WTC11 (cell line): ENCODE results near the gene PRKAR1B. TPM values are rescaled to one million over a fixed set of nuclear protein-coding genes. Genes with fewer than 3 reads are reported as not detected.

Experiments
- ATAC-seq: fragments of 200-7000 bp; cut with Tn5 transposase; 2 replicates; pipeline ENCODE4 v1.10.0; 2021; ENCODE audit warnings: mild to moderate bottlenecking, moderate library complexity
- CTCF ChIA-PET: fragments of 300-600 bp; sonication (Branson Sonifier 250); formaldehyde crosslinking; loops from one replicate; lab custom pipeline; 2021; ENCODE audit warnings: antibody characterized with exemption; lab: Charles Lee
- POLR2A ChIA-PET: fragments of 350-600 bp; sonication (Branson Sonifier 250); formaldehyde crosslinking; loops from one replicate; lab custom pipeline; 2021; ENCODE audit warnings: antibody characterized with exemption; lab: Charles Lee
- DNase-seq: peaks from one replicate; pipeline ENCODE4 v3.0.0; 2021; ENCODE audit warnings: low spot score
- H3K27ac Mint-ChIP-seq: 2 replicates; pipeline ENCODE4 v1.8.0; 2021; ENCODE audit warnings: mixed read lengths
- H3K27me3 Mint-ChIP-seq: 2 replicates; pipeline ENCODE4 v1.8.0; 2021; ENCODE audit warnings: low read depth, mild to moderate bottlenecking, moderate library complexity, mixed read lengths
- H3K36me3 Mint-ChIP-seq: 2 replicates; pipeline ENCODE4 v1.8.0; 2021; ENCODE audit warnings: mixed read lengths
- H3K4me1 Mint-ChIP-seq: 2 replicates; pipeline ENCODE4 v1.8.0; 2022; ENCODE audit warnings: mixed read lengths
- H3K4me3 Mint-ChIP-seq: 2 replicates; pipeline ENCODE4 v1.8.0; 2021; ENCODE audit warnings: mild to moderate bottlenecking, moderate library complexity, mixed read lengths
- H3K9me3 Mint-ChIP-seq: 2 replicates; pipeline ENCODE4 v1.8.0; 2021; ENCODE audit warnings: mixed read lengths
- ARID4B ChIP-seq: sonication (generic); formaldehyde crosslinking; IDR thresholded peaks from 2 replicates; pipeline ENCODE4 v1.8.0; 2023; ENCODE audit warnings: missing genetic modification reagents, mild to moderate bottlenecking, borderline replicate concordance
- CDX4 ChIP-seq: fragments of 250-450 bp; sonication (Bioruptor Pico); IDR thresholded peaks from 2 replicates; pipeline ENCODE4 v1.9.0; 2021; ENCODE audit warnings: moderate library complexity, mild to moderate bottlenecking, inconsistent platforms, borderline replicate concordance
- ESRRA ChIP-seq: sonication (generic); formaldehyde crosslinking; IDR thresholded peaks from 2 replicates; pipeline ENCODE4 v1.8.1; 2022; ENCODE audit warnings: mild to moderate bottlenecking, missing genetic modification reagents, borderline replicate concordance
- GABPB1 ChIP-seq: sonication (generic); formaldehyde crosslinking; IDR thresholded peaks from 2 replicates; pipeline ENCODE4 v1.8.1; 2023; ENCODE audit warnings: mild to moderate bottlenecking, missing genetic modification reagents
- KAT7 ChIP-seq: sonication (generic); formaldehyde crosslinking; IDR thresholded peaks from 2 replicates; pipeline ENCODE4 v1.8.1; 2023; ENCODE audit warnings: missing genetic modification reagents, mild to moderate bottlenecking, borderline replicate concordance
- MLX ChIP-seq: sonication (generic); formaldehyde crosslinking; IDR thresholded peaks from 2 replicates; pipeline ENCODE4 v1.8.1; 2023; ENCODE audit warnings: mild to moderate bottlenecking, missing genetic modification reagents, moderate library complexity
- NFYB ChIP-seq: sonication (generic); formaldehyde crosslinking; conservative IDR thresholded peaks from 2 replicates; pipeline ENCODE4 v1.8.0; 2022; ENCODE audit warnings: low read depth, missing genetic modification reagents
- SMAD3 ChIP-seq: sonication (generic); formaldehyde crosslinking; IDR thresholded peaks from 2 replicates; pipeline ENCODE4 v1.8.0; 2022; ENCODE audit warnings: missing genetic modification reagents, mild to moderate bottlenecking, borderline replicate concordance
- SMAD4 ChIP-seq: sonication (generic); formaldehyde crosslinking; IDR thresholded peaks from 2 replicates; pipeline ENCODE4 v1.8.0; 2022; ENCODE audit warnings: mild to moderate bottlenecking, missing genetic modification reagents
- SP1 ChIP-seq: sonication (generic); formaldehyde crosslinking; conservative IDR thresholded peaks from 2 replicates; pipeline ENCODE4 v1.8.1; 2022; ENCODE audit warnings: missing genetic modification reagents
- TCF7 ChIP-seq: sonication (generic); formaldehyde crosslinking; IDR thresholded peaks from 2 replicates; pipeline ENCODE4 v1.8.0; 2022; ENCODE audit warnings: mild to moderate bottlenecking, low read depth, missing genetic modification reagents, moderate library complexity
- TEAD4 ChIP-seq: sonication (generic); formaldehyde crosslinking; IDR thresholded peaks from 2 replicates; pipeline ENCODE4 v1.8.0; 2022; ENCODE audit warnings: mild to moderate bottlenecking, missing genetic modification reagents
- USF1 ChIP-seq: sonication (generic); formaldehyde crosslinking; IDR thresholded peaks from 2 replicates; pipeline ENCODE4 v1.8.0; 2022; ENCODE audit warnings: mild to moderate bottlenecking, missing genetic modification reagents
- ZNF121 ChIP-seq: sonication (generic); formaldehyde crosslinking; IDR thresholded peaks from 2 replicates; pipeline ENCODE4 v1.8.0; 2023; ENCODE audit warnings: missing genetic modification reagents
- ZNF138 ChIP-seq: sonication (generic); formaldehyde crosslinking; conservative IDR thresholded peaks from 2 replicates; pipeline ENCODE4 v1.8.1; 2022; ENCODE audit warnings: mild to moderate bottlenecking, moderate library complexity, missing genetic modification reagents
- ZNF281 ChIP-seq: sonication (generic); formaldehyde crosslinking; IDR thresholded peaks from 2 replicates; pipeline ENCODE4 v1.8.0; 2023; ENCODE audit warnings: mild to moderate bottlenecking, missing genetic modification reagents
- ZNF512 ChIP-seq: sonication (generic); formaldehyde crosslinking; IDR thresholded peaks from 2 replicates; pipeline ENCODE4 v1.8.1; 2022; ENCODE audit warnings: missing genetic modification reagents, borderline replicate concordance
- ZNF532 ChIP-seq: fragments of 250-450 bp; sonication (Bioruptor Pico); IDR thresholded peaks from 2 replicates; pipeline ENCODE4 v1.9.0; 2021; ENCODE audit warnings: mild to moderate bottlenecking, borderline replicate concordance
- total RNA-seq: library from RNA; stranded (reverse); gene quantifications from 3 replicates; pipeline ENCODE4 v1.2.3, GENCODE V29; 2021

The PRKAR1B gene
- total RNA-seq, 1 experiment from 2014 or later, result 43.6 TPM

GRCh38 chr7:756231-756927, 29.3 kb upstream of the PRKAR1B start:
- H3K4me1 Mint-ChIP-seq, result no peaks in the 10 kb centered on the region
- ChIA-PET CTCF (no interaction called here), POLR2A (no interaction called here)
- no peak for ATAC-seq
- no peak for DNase-seq
- H3K36me3 Mint-ChIP-seq, result peaks cover 51% of the 10 kb centered on the region
- H3K9me3 Mint-ChIP-seq, result no peaks in the 10 kb centered on the region
- no peaks in the 10 kb centered on the region for H3K27me3 Mint-ChIP-seq
- TF ChIP-seq USF1 (CRISPR knock-in tag) (no peak), ESRRA (CRISPR knock-in tag) (no peak), ARID4B (CRISPR knock-in tag) (no peak), SMAD3 (no peak), ZNF138 (no peak), GABPB1 (no peak), ZNF281 (CRISPR knock-in tag) (no peak)
- H3K4me3 Mint-ChIP-seq, result no peak overlapping the region
- H3K27ac Mint-ChIP-seq, result no peak overlapping the region

- Mint-ChIP-seq H3K4me1 (no peaks in the 10 kb centered on the region), H3K36me3 (peaks cover 52% of the 10 kb centered on the region), H3K27ac (0 out of 2 replicates have a peak overlapping the region, but pooled peaks have one; percentile 54), H3K4me3 (no peak overlapping the region), H3K27me3 (no peaks in the 10 kb centered on the region), H3K9me3 (no peaks in the 10 kb centered on the region)
- ChIA-PET POLR2A (no interaction called here), CTCF (no interaction called here)
- ATAC-seq (no peak), DNase-seq (no peak)
- TF ChIP-seq ZNF532 (CRISPR knock-in tag), result no peak
- no peak for TF ChIP-seq NFYB (CRISPR knock-in tag)
- no peak for TF ChIP-seq TCF7
- no peak for TF ChIP-seq MLX (CRISPR knock-in tag)
- TF ChIP-seq CDX4, result no peak
- no peak for TF ChIP-seq SP1
- TF ChIP-seq TEAD4 (CRISPR knock-in tag), result no peak
- TF ChIP-seq SMAD4 (CRISPR knock-in tag), result no peak
- TF ChIP-seq USF1 (CRISPR knock-in tag), result no peak
- TF ChIP-seq ZNF121 (CRISPR knock-in tag), result no peak
- TF ChIP-seq ZNF512 (CRISPR knock-in tag), result no peak
- no peak for TF ChIP-seq KAT7
Measured at GRCh38 chr7:755413-755805, 28.3 kb upstream of the PRKAR1B start.
